Measurements from ENCODE around the gene UROD. TPM values are rescaled to one million over a fixed set of nuclear protein-coding genes. Genes with fewer than 3 reads are reported as not detected.

The UROD gene
- total RNA-seq, 6 donors from 2014 or later = 38.6 to 76.3 (median 63.3) TPM

GRCh38 chr1:45065083-45065482 lies 53.0 kb downstream of the UROD start:
- no peak for DNase-seq
- Histone ChIP-seq H3K4me3 (no peak overlapping the region), H3K27me3 (no peaks in the 10 kb centered on the region), H3K36me3 (no peaks in the 10 kb centered on the region), H3K9me3 (no peaks in the 10 kb centered on the region), H3K4me1 (no peaks in the 10 kb centered on the region), H3K27ac (no peak overlapping the region)
- TF ChIP-seq POLR2A (IDR thresholded peaks at IDR 0.05) = no peak
- TF ChIP-seq EP300 (IDR thresholded peaks at IDR 0.05) = no peak
- TF ChIP-seq POLR2AphosphoS5 (IDR thresholded peaks at IDR 0.05) = no peak
- TF ChIP-seq CTCF (IDR thresholded peaks at IDR 0.05) = no peak
- WGBS, 2 donors = 65 to 70% methylated on average over 2 of the region's 2 CpGs
- no peak for ATAC-seq (ENCODE audit: low FRiP score in 2 of 2)

Other genes starting within 250 kb of the UROD start
- 1,000 to 10,000 TPM in 4 of 6 donors, 100 to 1,000 TPM in 2; 507 to 1,439 (median 1,183) TPM for gene RPS8, start 236.7 kb upstream of the UROD start, total RNA-seq
- gene BEST4, start 224.1 kb upstream of the UROD start, total RNA-seq = 1 to 10 TPM in 3 of 6 donors, under 1 TPM in 3; 0.30 to 9.1 (median 0.81) TPM
- gene PLK3, start 211.9 kb upstream of the UROD start, total RNA-seq = 10 to 100 TPM; 24.9 to 72.4 (median 49.6) TPM
- 10 to 100 TPM in 4 of 6 donors, 1 to 10 TPM in 2; 1.2 to 38.8 (median 10.9) TPM for gene DYNLT4, start 204.9 kb upstream of the UROD start, total RNA-seq
- 10 to 100 TPM in 4 of 6 donors, 1 to 10 TPM in 2; 5.1 to 63.9 (median 17.8) TPM for gene BTBD19, start 203.7 kb upstream of the UROD start, total RNA-seq
- 1 to 10 TPM in 2 of 6 donors, under 1 TPM in 4; 0.30 to 1.4 (median 0.82) TPM for gene PTCH2, start 169.0 kb upstream of the UROD start, total RNA-seq
- 10 to 100 TPM; 16.8 to 23.5 (median 21.8) TPM for gene EIF2B3, start 25.7 kb upstream of the UROD start, total RNA-seq
- gene HECTD3, start 930 bp upstream of the UROD start, total RNA-seq = 100 to 1,000 TPM in 1 of 6 donors, 10 to 100 TPM in 5; 30.6 to 116 (median 51.2) TPM
- 1 to 10 TPM; 2.0 to 6.3 (median 3.2) TPM for gene ZSWIM5, start 194.4 kb downstream of the UROD start, total RNA-seq

All from upper lobe of left lung (tissue), 6 donors.